HepG2 (cell line): ENCODE measurements around the gene TBX18. TPM values are rescaled to one million over a fixed set of nuclear protein-coding genes. Genes with fewer than 3 reads are reported as not detected.

Experiments used
- ATAC-seq: fragments of 200-7000 bp; cut with Tn5 transposase; 3 replicates; pipeline ENCODE4 v1.9.1; 2020; ENCODE audit warnings: mild to moderate bottlenecking, moderate library complexity
- BruUV-seq: library from RNA; stranded (reverse); fragments of 400-500 nt; replicated peaks from 2 replicates; lab custom pipeline; 2021; lab: Mats Ljungman, UMichigan
- CTCF ChIA-PET: fragments of 300-600 bp; formaldehyde crosslinking; extraction: SDS; loops from one replicate; lab custom pipeline; 2021; ENCODE audit warnings: low total read pairs, inconsistent platforms, low intra/inter-chr PET ratio; lab: Yijun Ruan, JAX
- POLR2A ChIA-PET: fragments of 350-600 bp; sonication (Branson Sonifier 250); formaldehyde crosslinking; loops from one replicate; lab custom pipeline; 2020; ENCODE audit warnings: antibody characterized with exemption, inconsistent platforms; lab: Yijun Ruan, JAX
- DNase-seq: peaks from one replicate; pipeline ENCODE4 v3.0.0-alpha.2; 2015; ENCODE audit warnings: low spot score
- FAIRE-seq: peaks from 3 replicates; lab custom pipeline; 2011; peaks lifted over from hg19 to GRCh38; lab: Jason Lieb, UNC
- H2AFZ ChIP-seq: one replicate; pipeline ENCODE4 v1.6.1; 2011; ENCODE audit warnings: low read length, inconsistent platforms
- H3K27ac ChIP-seq: fragments of 300-600 bp; 3 replicates; pipeline ENCODE4 v1.8.0; 2011; ENCODE audit warnings: mixed run types, mild to moderate bottlenecking, mixed read lengths, low read length, inconsistent platforms; ENCODE audit not compliant: insufficient read depth; ENCODE audit errors: extremely low read length
- H3K27me3 ChIP-seq, 2 experiments: fragments of 200-600 bp in 1 of 2; 2 replicates in 1 of 2; 3 replicates in 1 of 2; pipeline versions ENCODE4 v1.6.0 to v1.8.0; 2011; ENCODE audit warnings: low read length in 2 of 2, mild to moderate bottlenecking in 2 of 2, moderate library complexity in 2 of 2, inconsistent platforms in 1 of 2; ENCODE audit not compliant: insufficient read depth in 2 of 2, control insufficient read depth in 1 of 2
- H3K36me3 ChIP-seq, 2 experiments: fragments of 200-600 bp in 1 of 2; replicated peaks in 1 of 2; 2 replicates in 1 of 2; 3 replicates in 1 of 2; pipeline versions ENCODE4 v1.5.1 to v1.8.0; 2011; ENCODE audit warnings: low read length in 2 of 2, inconsistent platforms in 1 of 2; ENCODE audit not compliant: insufficient read depth in 2 of 2, control insufficient read depth in 1 of 2
- H3K4me1 ChIP-seq: 2 replicates; pipeline ENCODE4 v1.5.1; 2012; ENCODE audit warnings: low read length, inconsistent platforms; ENCODE audit not compliant: insufficient read depth
- H3K4me2 ChIP-seq: 2 replicates; pipeline ENCODE4 v1.6.0; 2011; ENCODE audit warnings: low read depth, low read length, inconsistent platforms
- H3K4me3 ChIP-seq, 3 experiments: fragments of 200-600 bp in 1 of 3; sonication (generic), shearing (Covaris generic) in 1 of 3; replicated peaks in 1 of 3; 2 replicates each; pipeline ENCODE4 v1.5.1; 2011 to 2016; ENCODE audit warnings: low read length in 3 of 3, inconsistent platforms in 2 of 3, low read depth in 2 of 3, mild to moderate bottlenecking in 2 of 3, control low read depth in 1 of 3, mixed read lengths in 1 of 3; ENCODE audit not compliant: insufficient read depth in 1 of 3
- H3K79me2 ChIP-seq: one replicate; pipeline ENCODE4 v1.6.1; 2011; ENCODE audit warnings: low read length, inconsistent platforms; ENCODE audit not compliant: insufficient read depth
- H3K9ac ChIP-seq: 2 replicates; pipeline ENCODE4 v1.6.0; 2011; ENCODE audit warnings: mild to moderate bottlenecking, low read depth, low read length, inconsistent platforms; ENCODE audit not compliant: insufficient read depth
- H3K9me3 ChIP-seq: 2 replicates; pipeline ENCODE4 v1.5.1; 2012; ENCODE audit warnings: mild to moderate bottlenecking, low read length
- H4K20me1 ChIP-seq: 2 replicates; pipeline ENCODE4 v1.6.0; 2011; ENCODE audit warnings: inconsistent platforms, mild to moderate bottlenecking, low read length, moderate library complexity; ENCODE audit not compliant: insufficient read depth
- EHMT2 ChIP-seq: fragments of 200-600 bp; sonication (generic); IDR thresholded peaks from 2 replicates; pipeline ENCODE4 v1.7.0; 2017; ENCODE audit warnings: antibody characterized with exemption, low read depth, low read length, borderline replicate concordance
- GATAD2A ChIP-seq: IDR thresholded peaks from 2 replicates; pipeline ENCODE4 v1.6.1; 2016
- RBAK ChIP-seq: sonication (generic); formaldehyde crosslinking; IDR thresholded peaks from 2 replicates; pipeline ENCODE4 v1.5.1; 2020; ENCODE audit warnings: mild to moderate bottlenecking, missing genetic modification reagents
- SATB2 ChIP-seq: sonication (generic); formaldehyde crosslinking; IDR thresholded peaks from 2 replicates; pipeline ENCODE4 v1.5.0; 2020; ENCODE audit warnings: missing genetic modification reagents
- SMAD3 ChIP-seq: sonication (generic); formaldehyde crosslinking; IDR thresholded peaks from 2 replicates; pipeline ENCODE4 v1.4.0; 2020; ENCODE audit warnings: missing genetic modification reagents
- ZBTB8A ChIP-seq: sonication (generic); formaldehyde crosslinking; IDR thresholded peaks from 2 replicates; pipeline ENCODE4 v1.4.0; 2020; ENCODE audit warnings: mild to moderate bottlenecking, low read depth, missing genetic modification reagents, borderline replicate concordance
- ZMAT3 ChIP-seq: sonication (generic); formaldehyde crosslinking; conservative IDR thresholded peaks from 2 replicates; pipeline ENCODE4 v1.7.0; 2021; ENCODE audit warnings: missing genetic modification reagents
- ZNF367 ChIP-seq: sonication (generic); formaldehyde crosslinking; IDR thresholded peaks from 2 replicates; pipeline ENCODE4 v1.4.0; 2020; ENCODE audit warnings: missing genetic modification reagents, borderline replicate concordance
- ZNF768 ChIP-seq: sonication (generic); formaldehyde crosslinking; IDR thresholded peaks from 2 replicates; pipeline ENCODE4 v1.4.0; 2020; ENCODE audit warnings: missing genetic modification reagents
- WGBS: methylation state at CpG from one replicate; pipeline ENCODE4 v1.1.6; 2017; ENCODE audit warnings: low lambda C conversion rate; 5-methylcytosine and 5-hydroxymethylcytosine counted together
- in situ Hi-C: cut with HindIII; loops from 2 replicates; pipeline ENCODE4 v1.10.0; 2017; ENCODE audit warnings: low pct_unique_long_range_greater_than_20kb; ENCODE audit not compliant: extremely low pct_ligation_motif_present
- intact Hi-C: fragments of 100-400 bp; cut with micrococcal nuclease; formaldehyde crosslinking; loops from one replicate; pipeline ENCODE4 v1.10.0; 2022; ENCODE audit not compliant: unreplicated experiment
- polyA plus RNA-seq, 8 experiments: library from polyadenylated mRNA; depleted of rRNA in 3 of 8; stranded (reverse) in 7 of 8; unstranded in 1 of 8; fragments of >200 nt; fragmentation: Illumina TruSeq in 4 of 8; extraction: Trizol in 4 of 8; gene quantifications; 2 replicates each; pipeline versions ENCODE4 v1.2.1 to v1.2.3, GENCODE V29; 2011 to 2016; ENCODE audit warnings: low read depth in 4 of 8, missing spikeins in 1 of 8, mixed read lengths in 1 of 8; ENCODE audit not compliant: insufficient read depth in 1 of 8
- total RNA-seq, 5 experiments: library from RNA; depleted of rRNA; stranded (reverse); fragments of >200 nt; fragmentation: Illumina TruSeq; extraction: Trizol; gene quantifications; 2 replicates each; pipeline ENCODE4 v1.2.3, GENCODE V29; 2016; ENCODE audit warnings: low read depth in 1 of 5
- TF ChIP-seq, protein P1 (sequence below): IDR thresholded peaks from 2 replicates; pipeline ENCODE4 v1.6.1; 2012; ENCODE audit warnings: low read depth, low read length, improper control_type of control experiment
- TF ChIP-seq, protein P2 (sequence below): sonication (generic); formaldehyde crosslinking; IDR thresholded peaks from 2 replicates; pipeline ENCODE4 v1.4.0; 2020; ENCODE audit warnings: missing genetic modification reagents
- TF ChIP-seq, protein P3 (sequence below): sonication (generic); formaldehyde crosslinking; IDR thresholded peaks from 2 replicates; pipeline ENCODE4 v1.4.0; 2020; ENCODE audit warnings: mild to moderate bottlenecking, missing genetic modification reagents, borderline replicate concordance

Gene TBX18
- total and polyA plus RNA-seq, 2 of the 13 experiments (the other 11 are each of a cell fraction or from before 2014, with no cell fraction given): not detected

DNA sequence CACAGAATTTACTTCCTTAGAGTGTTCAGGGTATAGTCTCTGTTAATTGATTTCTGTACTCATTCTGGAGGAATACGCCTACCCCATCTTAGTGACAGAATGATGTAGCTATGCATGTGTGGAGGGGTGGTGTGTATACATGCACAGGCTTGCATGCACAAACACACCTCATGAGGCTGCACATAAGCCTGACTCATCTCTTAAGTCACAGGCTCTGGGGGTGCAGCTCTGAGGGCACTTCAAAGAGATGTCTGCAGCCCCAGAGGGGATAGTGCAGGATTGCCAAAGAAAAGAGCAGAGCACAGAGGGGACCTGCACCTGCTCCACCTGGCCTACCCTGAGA is 24.6 kb downstream of the TBX18 start:
- no peak for FAIRE-seq
- BruUV-seq: no TSS peak
- TF ChIP-seq, protein P1, sequence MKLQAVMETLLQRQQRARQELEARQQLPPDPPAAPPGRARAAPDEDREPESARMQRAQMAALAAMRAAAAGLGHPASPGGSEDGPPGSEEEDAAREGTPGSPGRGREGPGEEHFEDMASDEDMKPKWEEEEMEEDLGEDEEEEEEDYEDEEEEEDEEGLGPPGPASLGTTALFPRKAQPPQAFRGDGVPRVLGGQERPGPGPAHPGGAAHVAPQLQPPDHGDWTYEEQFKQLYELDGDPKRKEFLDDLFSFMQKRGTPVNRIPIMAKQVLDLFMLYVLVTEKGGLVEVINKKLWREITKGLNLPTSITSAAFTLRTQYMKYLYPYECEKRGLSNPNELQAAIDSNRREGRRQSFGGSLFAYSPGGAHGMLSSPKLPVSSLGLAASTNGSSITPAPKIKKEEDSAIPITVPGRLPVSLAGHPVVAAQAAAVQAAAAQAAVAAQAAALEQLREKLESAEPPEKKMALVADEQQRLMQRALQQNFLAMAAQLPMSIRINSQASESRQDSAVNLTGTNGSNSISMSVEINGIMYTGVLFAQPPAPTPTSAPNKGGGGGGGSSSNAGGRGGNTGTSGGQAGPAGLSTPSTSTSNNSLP: no peak
- TF ChIP-seq, protein P2, sequence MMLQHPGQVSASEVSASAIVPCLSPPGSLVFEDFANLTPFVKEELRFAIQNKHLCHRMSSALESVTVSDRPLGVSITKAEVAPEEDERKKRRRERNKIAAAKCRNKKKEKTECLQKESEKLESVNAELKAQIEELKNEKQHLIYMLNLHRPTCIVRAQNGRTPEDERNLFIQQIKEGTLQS (CRISPR knock-in tag): no peak
- TF ChIP-seq GATAD2A (CRISPR knock-in tag): no peak
- TF ChIP-seq ZNF367 (CRISPR knock-in tag): no peak
- no peak for TF ChIP-seq RBAK (CRISPR knock-in tag)
- TF ChIP-seq, protein P3, sequence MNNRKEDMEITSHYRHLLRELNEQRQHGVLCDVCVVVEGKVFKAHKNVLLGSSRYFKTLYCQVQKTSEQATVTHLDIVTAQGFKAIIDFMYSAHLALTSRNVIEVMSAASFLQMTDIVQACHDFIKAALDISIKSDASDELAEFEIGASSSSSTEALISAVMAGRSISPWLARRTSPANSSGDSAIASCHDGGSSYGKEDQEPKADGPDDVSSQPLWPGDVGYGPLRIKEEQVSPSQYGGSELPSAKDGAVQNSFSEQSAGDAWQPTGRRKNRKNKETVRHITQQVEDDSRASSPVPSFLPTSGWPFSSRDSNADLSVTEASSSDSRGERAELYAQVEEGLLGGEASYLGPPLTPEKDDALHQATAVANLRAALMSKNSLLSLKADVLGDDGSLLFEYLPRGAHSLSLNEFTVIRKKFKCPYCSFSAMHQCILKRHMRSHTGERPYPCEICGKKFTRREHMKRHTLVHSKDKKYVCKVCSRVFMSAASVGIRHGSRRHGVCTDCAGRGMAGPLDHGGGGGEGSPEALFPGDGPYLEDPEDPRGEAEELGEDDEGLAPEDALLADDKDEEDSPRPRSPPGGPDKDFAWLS: no peak
- TF ChIP-seq ZBTB8A (CRISPR knock-in tag): no peak
- no peak for TF ChIP-seq SMAD3 (CRISPR knock-in tag)
- no peak for TF ChIP-seq EHMT2
- no peak for TF ChIP-seq ZMAT3 (CRISPR knock-in tag)
- no peak for TF ChIP-seq ZNF768 (CRISPR knock-in tag)
- no peak for TF ChIP-seq SATB2
- no peak for DNase-seq
- no peaks in the 10 kb centered on the region for H3K9me3 ChIP-seq
- POLR2A ChIA-PET: no interaction called here
- CTCF ChIA-PET: no interaction called here
- intact Hi-C loops (no loop called here), in situ Hi-C loops (no loop called here)
- H3K4me3 ChIP-seq: no peak overlapping the region
- H3K4me1 ChIP-seq: no peaks in the 10 kb centered on the region
- H3K79me2 ChIP-seq: no peaks in the 10 kb centered on the region
- H3K36me3 ChIP-seq: no peaks in the 10 kb centered on the region
- H3K4me2 ChIP-seq: no peak overlapping the region
- H3K9ac ChIP-seq: no peak overlapping the region
- H2AFZ ChIP-seq: no peak overlapping the region
- 11% methylated on average over 1 of the region's 1 CpG for WGBS
- no peaks in the 10 kb centered on the region for H3K27me3 ChIP-seq
- ATAC-seq: no peak
- H4K20me1 ChIP-seq: no peaks in the 10 kb centered on the region
- H3K27ac ChIP-seq: no peak overlapping the region
